Activated B cell treated with CpG ODN at 0.5 μM for 24 hours (primary cell): Measurements from ENCODE around the gene COG4. TPM values are rescaled to one million over a fixed set of nuclear protein-coding genes. Genes with fewer than 3 reads are reported as not detected.
A peak's percentile ranks its signal among the peaks of the same experiment; 100 is the strongest.

ENCODE experiments used
- ATAC-seq: fragments of 200-7000 bp; cut with Tn5 transposase; one replicate; pipeline ENCODE4 v1.10.0; 2021; ENCODE audit warnings: low read depth, mild to moderate bottlenecking, moderate library complexity
- CTCF ChIA-PET: fragments of 350-600 bp; sonication (Branson Sonifier 250); formaldehyde crosslinking; loops from one replicate; lab custom pipeline; 2021; ENCODE audit warnings: antibody characterized with exemption; lab: Charles Lee
- POLR2A ChIA-PET: fragments of 350-600 bp; sonication (Branson Sonifier 250); formaldehyde crosslinking; loops from one replicate; lab custom pipeline; 2021; ENCODE audit warnings: antibody characterized with exemption; lab: Charles Lee
- DNase-seq: peaks from one replicate; pipeline ENCODE4 v3.0.0; 2022
- H3K27ac Mint-ChIP-seq: one replicate; pipeline ENCODE4 v1.8.0; 2020; ENCODE audit warnings: mixed read lengths
- H3K27me3 Mint-ChIP-seq: one replicate; pipeline ENCODE4 v1.8.0; 2021; ENCODE audit warnings: mixed read lengths
- H3K36me3 Mint-ChIP-seq: one replicate; pipeline ENCODE4 v1.8.0; 2021; ENCODE audit warnings: low read depth, mixed read lengths
- H3K4me1 Mint-ChIP-seq: one replicate; pipeline ENCODE4 v1.8.0; 2021; ENCODE audit warnings: mixed read lengths
- H3K4me3 Mint-ChIP-seq: one replicate; pipeline ENCODE4 v1.8.0; 2020; ENCODE audit warnings: mild to moderate bottlenecking, mixed read lengths
- H3K9me3 Mint-ChIP-seq: one replicate; pipeline ENCODE4 v1.8.0; 2020; ENCODE audit warnings: mixed read lengths
- CTCF ChIP-seq: fragments of 200-600 bp; IDR thresholded peaks from one replicate; pipeline ENCODE4 v1.8.0; 2022; ENCODE audit warnings: antibody characterized with exemption, mild to moderate bottlenecking
- intact Hi-C: fragments of 100-400 bp; cut with micrococcal nuclease; formaldehyde crosslinking; loops from one replicate; pipeline ENCODE4 v1.15.1; 2024
- total RNA-seq: library from RNA; stranded (reverse); gene quantifications from 2 replicates; pipeline ENCODE4 v1.2.3, GENCODE V29; 2022

COG4 gene
- total RNA-seq, 1 donor from 2014 or later: 42.5 TPM

- TF ChIP-seq CTCF: no peak
- no peak for DNase-seq
- peaks cover 9% of the 10 kb centered on the region for H3K36me3 Mint-ChIP-seq
- ATAC-seq: no peak
- peaks cover 6% of the 10 kb centered on the region for H3K4me1 Mint-ChIP-seq
- H3K27me3 Mint-ChIP-seq: no peaks in the 10 kb centered on the region
- H3K27ac Mint-ChIP-seq: no peak overlapping the region
- intact Hi-C loops: no loop called here
- H3K4me3 Mint-ChIP-seq: no peak overlapping the region
- ChIA-PET CTCF (interaction anchor here (1.0 kb wide), 1 partner anchor 93 kb away, joined by 3 read pairs; no protein-coding TSS in a partner anchor), POLR2A (interaction anchor here (0.6 kb wide), 1 partner anchor 27 kb away, joined by 3 read pairs; no protein-coding TSS in a partner anchor)
- no peaks in the 10 kb centered on the region for H3K9me3 Mint-ChIP-seq
Measured at GRCh38 chr16:70460737-70461261, 62.6 kb downstream of the COG4 start.

GRCh38 chr16:70457446-70458166 is 65.7 kb downstream of the COG4 start:
- Mint-ChIP-seq H3K4me3 (no peak overlapping the region), H3K9me3 (no peaks in the 10 kb centered on the region), H3K36me3 (peaks cover 5% of the 10 kb centered on the region), H3K27ac (no peak overlapping the region), H3K4me1 (peaks cover 16% of the 10 kb centered on the region), H3K27me3 (no peaks in the 10 kb centered on the region)
- no peak for TF ChIP-seq CTCF
- no peak for DNase-seq
- intact Hi-C loops: loop anchor here (5.0 kb wide), 1 partner anchor 50 kb away; no protein-coding TSS in a partner anchor
- ChIA-PET CTCF (interaction anchor here (0.6 kb wide), 1 partner anchor 62 kb away, joined by 4 read pairs; no protein-coding TSS in a partner anchor), POLR2A (interaction anchor here (0.7 kb wide), 2 partner anchors 25 to 64 kb away, joined by 4 read pairs; no protein-coding TSS in a partner anchor)
- no peak for ATAC-seq

- intact Hi-C loops: loop anchor here (5.0 kb wide), 1 partner anchor 51 kb away; no protein-coding TSS in a partner anchor
- Mint-ChIP-seq H3K27ac (no peak overlapping the region), H3K27me3 (no peaks in the 10 kb centered on the region), H3K4me3 (no peak overlapping the region), H3K36me3 (peaks cover 2% of the 10 kb centered on the region), H3K4me1 (peaks cover 16% of the 10 kb centered on the region), H3K9me3 (no peaks in the 10 kb centered on the region)
- ATAC-seq (no peak), DNase-seq (no peak)
- POLR2A ChIA-PET: interaction anchor here (3.5 to 3.6 kb wide), 2 partner anchors 17 to 75 kb away, joined by 39 to 85 read pairs; partner anchors contain the start of gene ST3GAL2
- TF ChIP-seq CTCF: no peak
- CTCF ChIA-PET: interaction anchor here (1.3 to 1.7 kb wide), 2 partner anchors 75 to 86 kb away, joined by 4 to 7 read pairs; no protein-coding TSS in a partner anchor
Measured at GRCh38 chr16:70455910-70456309, 67.4 kb downstream of the COG4 start.

GRCh38 chr16:70454222-70455034 is 68.9 kb downstream of the COG4 start, which contains the start of gene FCSK:
TSS of gene FCSK (plus strand) at chr16:70454595. CDS start at chr16:70463191, 8,596 bp downstream.
- CTCF ChIA-PET: interaction anchor here (0.7 to 1.8 kb wide), 5 partner anchors 16 to 74 kb away, joined by 3 to 10 read pairs (median 4); partner anchors contain the start of gene ST3GAL2
- POLR2A ChIA-PET: interaction anchor here (0.5 to 3.6 kb wide), 19 partner anchors 16 to 166 kb away, joined by 3 to 85 read pairs (median 5); partner anchors contain the start of genes AARS1, DDX19A and ST3GAL2
- peaks cover 16% of the 10 kb centered on the region for H3K4me1 Mint-ChIP-seq
- H3K36me3 Mint-ChIP-seq: peaks cover 2% of the 10 kb centered on the region
- intact Hi-C loops: loop anchor here (1.0 to 5.0 kb wide), 7 partner anchors 15 to 73 kb away; partner anchors contain the start of genes COG4, SF3B3 and ST3GAL2
- no peak for TF ChIP-seq CTCF
- DNase-seq (peak; percentile 78), ATAC-seq (peak; percentile 92)
- no peaks in the 10 kb centered on the region for H3K9me3 Mint-ChIP-seq
- H3K4me3 Mint-ChIP-seq: peak within 1 kb of the TSS; percentile 88
- H3K27me3 Mint-ChIP-seq: no peaks in the 10 kb centered on the region
- H3K27ac Mint-ChIP-seq: peak within 1 kb of the TSS; percentile 89
